Subcutaneous abdominal adipose tissue (tissue), 5 donors: Measurements from ENCODE around the gene SLC6A2.

Experiments used
- H3K27ac ChIP-seq: one replicate; pipeline ENCODE4 v1.7.0; 2013; ENCODE audit warnings: low read depth, mild to moderate bottlenecking, inconsistent platforms, low read length, moderate library complexity
- H3K27me3 ChIP-seq, 5 donors: one replicate each; pipeline ENCODE4 v1.7.0; 2013; ENCODE audit warnings: low read length in 5 of 5, inconsistent platforms in 1 of 5; ENCODE audit not compliant: control insufficient read depth in 5 of 5, insufficient read depth in 4 of 5
- H3K36me3 ChIP-seq, 5 donors: one replicate each; pipeline ENCODE4 v1.7.0; 2013; ENCODE audit warnings: low read length in 5 of 5; ENCODE audit not compliant: control insufficient read depth in 5 of 5, insufficient read depth in 5 of 5
- H3K4me1 ChIP-seq, 5 donors: one replicate each; pipeline ENCODE4 v1.7.0; 2013; ENCODE audit warnings: low read length in 5 of 5, mild to moderate bottlenecking in 3 of 5, moderate library complexity in 1 of 5; ENCODE audit not compliant: control insufficient read depth in 5 of 5, insufficient read depth in 5 of 5
- H3K4me3 ChIP-seq, 5 donors: one replicate each; pipeline ENCODE4 v1.7.0; 2013; ENCODE audit warnings: low read length in 5 of 5, low read depth in 1 of 5
- H3K9ac ChIP-seq, 5 donors: one replicate each; pipeline ENCODE4 v1.7.0; 2013; ENCODE audit warnings: low read length in 5 of 5, mild to moderate bottlenecking in 4 of 5, moderate library complexity in 3 of 5
- H3K9me3 ChIP-seq, 5 donors: one replicate each; pipeline ENCODE4 v1.7.0; 2013; ENCODE audit warnings: low read length in 5 of 5; ENCODE audit not compliant: control insufficient read depth in 5 of 5
- donor health status: healthy.
- donor health status: healthy.
- donor health status: healthy.
- donor health status: healthy.
- donor health status: healthy.

Gene SLC6A2

DNA sequence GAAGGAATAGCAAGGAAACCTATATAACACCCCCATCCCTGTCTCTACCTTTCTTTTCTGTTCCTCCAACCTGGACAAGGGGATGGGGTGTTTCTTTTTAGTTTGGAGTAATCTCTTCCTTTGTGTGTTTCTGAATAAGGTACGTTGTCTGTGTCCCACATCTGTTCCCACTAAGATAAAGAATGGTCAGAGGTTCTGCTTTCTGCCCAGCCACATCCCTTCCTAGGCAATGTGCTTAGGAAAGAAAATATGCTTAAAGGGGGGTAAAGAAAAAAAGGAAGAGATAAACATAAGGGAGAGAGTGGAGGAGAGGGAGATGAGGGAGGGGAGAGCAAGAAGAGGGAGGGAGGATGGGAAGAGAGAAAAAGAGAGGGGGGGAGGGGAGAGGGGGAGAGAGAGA lies 35.1 kb downstream of the SLC6A2 start:
- Histone ChIP-seq H3K27ac (no peak overlapping the region), H3K27me3 (peaks cover 0 to 4% (median 0%) of the 10 kb centered on the region in 5 donors), H3K4me3 (no peak overlapping the region), H3K4me1 (no peaks in the 10 kb centered on the region), H3K9ac (no peak overlapping the region), H3K36me3 (peaks cover 0 to 2% (median 0%) of the 10 kb centered on the region in 5 donors), H3K9me3 (peaks cover 0 to 6% (median 5%) of the 10 kb centered on the region in 5 donors)

- Histone ChIP-seq H3K4me1 (no peaks in the 10 kb centered on the region), H3K36me3 (peaks cover 0 to 2% (median 0%) of the 10 kb centered on the region in 5 donors), H3K9ac (no peak overlapping the region), H3K27me3 (peaks cover 0 to 4% (median 0%) of the 10 kb centered on the region in 5 donors), H3K9me3 (no peaks in the 10 kb centered on the region), H3K27ac (no peak overlapping the region), H3K4me3 (no peak overlapping the region)
Observed at GRCh38 chr16:55691771-55692170, 36.0 kb downstream of the SLC6A2 start.

- Histone ChIP-seq H3K9me3 (no peaks in the 10 kb centered on the region), H3K9ac (no peak overlapping the region), H3K4me1 (no peaks in the 10 kb centered on the region), H3K27me3 (peaks cover 0 to 2% (median 0%) of the 10 kb centered on the region in 5 donors), H3K27ac (no peak overlapping the region), H3K36me3 (peaks cover 0 to 2% (median 0%) of the 10 kb centered on the region in 5 donors), H3K4me3 (no peak overlapping the region)
Observed at GRCh38 chr16:55695595-55695994, 39.8 kb downstream of the SLC6A2 start.

- peaks cover 0 to 6% (median 4%) of the 10 kb centered on the region in 5 donors for H3K4me1 ChIP-seq
- no peak overlapping the region for H3K9ac ChIP-seq
- no peaks in the 10 kb centered on the region for H3K9me3 ChIP-seq
- H3K27ac ChIP-seq = no peak overlapping the region
- H3K4me3 ChIP-seq = no peak overlapping the region
- peaks cover 0 to 2% (median 0%) of the 10 kb centered on the region in 5 donors for H3K27me3 ChIP-seq
- H3K36me3 ChIP-seq = peaks cover 0 to 2% (median 0%) of the 10 kb centered on the region in 5 donors
Observed at GRCh38 chr16:55697867-55698266, 42.1 kb downstream of the SLC6A2 start.

GRCh38 chr16:55698331-55698730 lies 42.5 kb downstream of the SLC6A2 start:
- Histone ChIP-seq H3K27me3 (peaks cover 0 to 2% (median 0%) of the 10 kb centered on the region in 5 donors), H3K9me3 (no peaks in the 10 kb centered on the region), H3K27ac (no peak overlapping the region), H3K36me3 (peaks cover 0 to 2% (median 0%) of the 10 kb centered on the region in 5 donors), H3K4me1 (peaks cover 0 to 6% (median 4%) of the 10 kb centered on the region in 5 donors), H3K9ac (no peak overlapping the region), H3K4me3 (no peak overlapping the region)

- Histone ChIP-seq H3K4me1 (peaks cover 0 to 6% (median 4%) of the 10 kb centered on the region in 5 donors), H3K4me3 (no peak overlapping the region), H3K27ac (no peak overlapping the region), H3K36me3 (peaks cover 0 to 2% (median 0%) of the 10 kb centered on the region in 5 donors), H3K9me3 (no peaks in the 10 kb centered on the region), H3K27me3 (peaks cover 0 to 2% (median 0%) of the 10 kb centered on the region in 5 donors), H3K9ac (no peak overlapping the region)
Observed at GRCh38 chr16:55698946-55699345, 43.2 kb downstream of the SLC6A2 start.

- Histone ChIP-seq H3K9ac (no peak overlapping the region), H3K4me1 (peaks cover 0 to 6% (median 4%) of the 10 kb centered on the region in 5 donors), H3K4me3 (no peak overlapping the region), H3K36me3 (peaks cover 0 to 2% (median 0%) of the 10 kb centered on the region in 5 donors), H3K9me3 (no peaks in the 10 kb centered on the region), H3K27ac (no peak overlapping the region), H3K27me3 (peaks cover 0 to 2% (median 0%) of the 10 kb centered on the region in 5 donors)
Observed at GRCh38 chr16:55699616-55700015, 43.8 kb downstream of the SLC6A2 start.

- no peak overlapping the region for H3K9ac ChIP-seq
- no peaks in the 10 kb centered on the region for H3K9me3 ChIP-seq
- H3K27me3 ChIP-seq = peaks cover 0 to 2% (median 0%) of the 10 kb centered on the region in 5 donors
- H3K4me1 ChIP-seq = peaks cover 0 to 6% (median 4%) of the 10 kb centered on the region in 5 donors
- H3K36me3 ChIP-seq = peaks cover 0 to 2% (median 0%) of the 10 kb centered on the region in 5 donors
- no peak overlapping the region for H3K27ac ChIP-seq
- no peak overlapping the region for H3K4me3 ChIP-seq
Observed at GRCh38 chr16:55700067-55700466, 44.3 kb downstream of the SLC6A2 start.

- Histone ChIP-seq H3K9me3 (no peaks in the 10 kb centered on the region), H3K9ac (no peak overlapping the region)
Observed at GRCh38 chr16:55700961-55701360, 45.2 kb downstream of the SLC6A2 start.

GRCh38 chr16:55701442-55702319 lies 45.9 kb downstream of the SLC6A2 start:
- Histone ChIP-seq H3K27me3 (peaks cover 0 to 2% (median 0%) of the 10 kb centered on the region in 5 donors), H3K9ac (no peak overlapping the region), H3K27ac (no peak overlapping the region), H3K4me1 (peaks cover 0 to 6% (median 4%) of the 10 kb centered on the region in 5 donors), H3K4me3 (no peak overlapping the region), H3K9me3 (no peaks in the 10 kb centered on the region), H3K36me3 (no peaks in the 10 kb centered on the region)

More at GRCh38 chr16:55700961-55701360, 45.2 kb downstream of the SLC6A2 start:
- Histone ChIP-seq H3K4me3 (no peak overlapping the region), H3K27me3 (peaks cover 0 to 2% (median 0%) of the 10 kb centered on the region in 5 donors), H3K4me1 (peaks cover 0 to 6% (median 4%) of the 10 kb centered on the region in 5 donors), H3K36me3 (no peaks in the 10 kb centered on the region), H3K27ac (no peak overlapping the region)
